A549 treated with CpdA at 1 μM for 4 hours (cell line): Measurements from ENCODE around the gene OR8H1. TPM values are rescaled to one million over a fixed set of nuclear protein-coding genes. Genes with fewer than 3 reads are reported as not detected.

Experiments
- total RNA-seq: library from RNA; stranded (reverse); fragments of 200-300 nt; extraction: Qiagen RNA extraction; gene quantifications from 5 replicates; pipeline ENCODE4 v1.2.3, GENCODE V29; 2022; ENCODE audit warnings: low read depth

OR8H1 gene, protein sequence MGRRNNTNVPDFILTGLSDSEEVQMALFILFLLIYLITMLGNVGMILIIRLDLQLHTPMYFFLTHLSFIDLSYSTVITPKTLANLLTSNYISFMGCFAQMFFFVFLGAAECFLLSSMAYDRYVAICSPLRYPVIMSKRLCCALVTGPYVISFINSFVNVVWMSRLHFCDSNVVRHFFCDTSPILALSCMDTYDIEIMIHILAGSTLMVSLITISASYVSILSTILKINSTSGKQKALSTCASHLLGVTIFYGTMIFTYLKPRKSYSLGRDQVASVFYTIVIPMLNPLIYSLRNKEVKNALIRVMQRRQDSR
- total RNA-seq: not detected in 5 replicates

DNA sequence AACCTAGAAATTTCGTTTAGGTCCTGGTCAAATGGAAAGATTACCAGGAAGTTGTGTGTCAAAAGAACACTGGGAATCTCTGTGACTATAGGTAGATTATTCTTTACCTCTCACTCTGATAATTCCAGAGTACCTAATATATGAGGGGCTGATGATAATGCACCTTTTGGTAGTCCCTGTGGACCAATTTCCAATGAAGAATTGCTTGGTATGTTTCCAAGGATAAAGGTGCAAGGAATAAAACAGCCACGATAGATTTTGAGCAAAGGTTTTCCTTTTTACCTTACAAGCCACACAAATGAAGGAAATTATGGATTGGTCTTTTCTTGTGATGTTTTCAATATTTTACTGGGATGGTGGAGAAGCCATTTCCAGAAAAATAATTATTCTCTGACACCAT, at the start of gene OR8H1:
Gene OR8H1 (minus strand): TSS at position 101 of the 400 bp plus-strand sequence. CDS start 1,192 bp downstream, outside the sequence.

DNA sequence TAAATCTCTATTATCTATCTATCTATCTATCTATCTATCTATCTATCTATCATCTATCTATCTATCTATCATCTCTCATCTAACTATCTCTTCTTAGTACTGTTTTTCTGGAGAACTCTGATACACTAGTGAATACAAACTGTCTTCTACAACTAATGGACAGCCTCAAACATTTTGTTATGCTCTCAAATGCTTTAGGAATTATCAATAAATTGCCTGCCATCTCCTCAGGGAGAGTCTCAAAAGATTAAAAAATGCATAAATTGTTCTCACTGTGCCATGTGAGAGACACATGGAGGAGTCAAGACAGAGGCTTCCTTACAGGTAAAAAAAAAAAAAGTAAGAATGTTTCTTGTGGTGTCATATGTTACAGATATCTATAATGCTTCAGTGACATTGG, 22.8 kb upstream of the OR8H1 start, which contains the start of gene OR8K3:
Gene OR8K3 (plus strand): TSS at position 301 of the 400 bp plus-strand sequence. CDS start 3,163 bp downstream, outside the sequence.

DNA sequence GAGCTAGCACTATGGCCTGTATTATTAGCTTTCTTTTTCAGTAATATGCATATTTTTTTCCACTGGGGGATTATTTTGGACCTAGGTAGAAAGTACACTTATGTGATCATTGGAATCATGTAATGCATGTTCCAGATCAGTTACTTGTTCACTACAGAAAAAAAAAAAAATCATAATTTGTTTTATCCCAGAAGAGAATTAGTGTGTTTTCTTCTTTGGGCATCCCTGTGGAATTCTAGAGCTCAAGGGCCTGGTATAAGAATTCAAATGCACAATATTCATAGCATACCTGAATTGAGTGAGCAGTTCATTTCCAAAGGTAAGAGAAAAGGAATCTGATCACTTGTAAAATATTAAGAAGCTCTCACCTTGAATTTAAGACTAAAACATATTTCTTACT, 18.2 kb downstream of the OR8H1 start, which contains the start of gene OR5T1:
Gene OR5T1 (plus strand): TSS at position 301 of the 400 bp plus-strand sequence. CDS start 1,485 bp downstream, outside the sequence.

DNA sequence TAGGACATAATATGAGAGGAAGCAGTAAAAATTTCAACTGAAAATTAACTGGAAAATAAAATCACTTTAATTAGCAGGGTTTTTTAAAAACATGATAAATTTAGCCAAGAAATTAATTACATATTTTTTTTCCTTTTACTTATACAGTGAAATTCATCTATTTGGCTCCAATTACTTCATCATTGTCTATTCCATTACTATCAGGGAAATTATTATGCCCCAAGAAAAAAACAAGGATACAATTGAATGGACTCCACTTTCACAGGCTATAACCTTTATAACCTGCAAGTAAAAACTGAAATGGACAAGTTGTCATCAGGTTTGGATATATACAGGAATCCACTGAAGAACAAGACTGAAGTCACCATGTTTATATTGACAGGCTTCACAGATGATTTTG, 40.1 kb downstream of the OR8H1 start, which contains the start of gene OR5T3:
Gene OR5T3 (plus strand): TSS at position 301 of the 400 bp plus-strand sequence. CDS start 0 bp downstream, at position 301.

Other genes starting within 250 kb of the OR8H1 start
- not detected in 5 replicates for gene OR8I2, start 198.9 kb downstream of the OR8H1 start, total RNA-seq
- not detected in 5 replicates for gene OR8H2, start 188.6 kb downstream of the OR8H1 start, total RNA-seq
- not detected in 5 replicates for gene OR8H3, start 169.9 kb downstream of the OR8H1 start, total RNA-seq
- gene OR8J3, start 152.1 kb downstream of the OR8H1 start, total RNA-seq: not detected in 5 replicates
- not detected in 5 replicates for gene OR8K5, start 131.9 kb downstream of the OR8H1 start, total RNA-seq
- not detected in 5 replicates for gene OR5J2, start 115.6 kb downstream of the OR8H1 start, total RNA-seq
- gene OR5T2, start 58.0 kb downstream of the OR8H1 start, total RNA-seq: not detected in 5 replicates
- gene OR5T3, start 40.0 kb downstream of the OR8H1 start, total RNA-seq: not detected in 5 replicates
- not detected in 5 replicates for gene OR5T1, start 18.1 kb downstream of the OR8H1 start, total RNA-seq
- gene OR8K3, start 22.9 kb upstream of the OR8H1 start, total RNA-seq: not detected in 5 replicates
- gene OR8K1, start 53.8 kb upstream of the OR8H1 start, total RNA-seq: not detected in 5 replicates
- gene OR8J1, start 62.0 kb upstream of the OR8H1 start, total RNA-seq: not detected in 5 replicates
- not detected in 5 replicates for gene OR8U1, start 83.4 kb upstream of the OR8H1 start, total RNA-seq
- gene OR5AL1, start 120.4 kb upstream of the OR8H1 start, total RNA-seq: not detected in 5 replicates
- gene OR5M3, start 181.1 kb upstream of the OR8H1 start, total RNA-seq: not detected in 5 replicates
- not detected in 5 replicates for gene OR5M8, start 199.1 kb upstream of the OR8H1 start, total RNA-seq